GM21737 (cell line): ENCODE measurements around the gene BDNF.
"Not testable (repeated sequence)": the region's sequence is repeated elsewhere in the genome, so short reads cannot be mapped to it uniquely, and the experiment has no call there.

Experiments
- ATAC-seq: cut with Tn5 transposase; IDR thresholded peaks from one replicate; pipeline ENCODE4 v1.9.1; 2021; ENCODE audit warnings: mild to moderate bottlenecking, moderate library complexity; ENCODE audit not compliant: unreplicated experiment

BDNF gene

GRCh38 chr11:27700351-27701301 lies at the start of gene BDNF:
TSS of gene BDNF (minus strand) at chr11:27700455. CDS start at chr11:27658564, 41,891 bp downstream.
- no peak for ATAC-seq

GRCh38 chr11:27740362-27741013 lies 40.2 kb upstream of the BDNF start:
- no peak for ATAC-seq

- no peak for ATAC-seq
Observed at GRCh38 chr11:27735281-27735680, 35.0 kb upstream of the BDNF start.

GRCh38 chr11:27731803-27732202 lies 31.5 kb upstream of the BDNF start:
- ATAC-seq = not testable (repeated sequence)

- ATAC-seq = no peak
Observed at GRCh38 chr11:27726981-27727380, 26.7 kb upstream of the BDNF start.

GRCh38 chr11:27723687-27724086 lies 23.4 kb upstream of the BDNF start:
- ATAC-seq = no peak

GRCh38 chr11:27722953-27723344 lies 22.7 kb upstream of the BDNF start:
- ATAC-seq = no peak

GRCh38 chr11:27722117-27722952 lies 22.1 kb upstream of the BDNF start:
- ATAC-seq = no peak

- no peak for ATAC-seq
Observed at GRCh38 chr11:27721264-27722116, 21.2 kb upstream of the BDNF start.

- no peak for ATAC-seq
Observed at GRCh38 chr11:27720277-27720830, 20.1 kb upstream of the BDNF start.

GRCh38 chr11:27719546-27719925 lies 19.3 kb upstream of the BDNF start:
- ATAC-seq = no peak

GRCh38 chr11:27718863-27719545 lies 18.7 kb upstream of the BDNF start:
- ATAC-seq = no peak

GRCh38 chr11:27718346-27718862 lies 18.1 kb upstream of the BDNF start:
- ATAC-seq = no peak

GRCh38 chr11:27717801-27718229 lies 17.6 kb upstream of the BDNF start:
- ATAC-seq = no peak

- no peak for ATAC-seq
Observed at GRCh38 chr11:27717377-27717776, 17.1 kb upstream of the BDNF start.

GRCh38 chr11:27716835-27717234 lies 16.6 kb upstream of the BDNF start:
- ATAC-seq = no peak

GRCh38 chr11:27716216-27716615 lies 16.0 kb upstream of the BDNF start:
- ATAC-seq = no peak

GRCh38 chr11:27711725-27712124 lies 11.5 kb upstream of the BDNF start:
- no peak for ATAC-seq

- no peak for ATAC-seq
Observed at GRCh38 chr11:27710536-27710935, 10.3 kb upstream of the BDNF start.
